Ammon's horn (tissue), 1 donor: ENCODE results near the gene BACH1.
A peak's percentile ranks its signal among the peaks of the same experiment; 100 is the strongest.
"Not testable (repeated sequence)": the region's sequence is repeated elsewhere in the genome, so short reads cannot be mapped to it uniquely, and the experiment has no call there.

ENCODE experiments used
- DNase-seq: peaks from one replicate; pipeline ENCODE4 v3.0.0-alpha.2; 2016; ENCODE audit warnings: low spot score

BACH1 gene

GRCh38 chr21:29346771-29347170 is 48.0 kb downstream of the BACH1 start:
- DNase-seq: no peak

- DNase-seq: no peak
Measured at GRCh38 chr21:29347274-29347681, 48.6 kb downstream of the BACH1 start.

- DNase-seq: no peak
Measured at GRCh38 chr21:29349702-29350101, 51.0 kb downstream of the BACH1 start.

GRCh38 chr21:29350246-29350779 is 51.6 kb downstream of the BACH1 start:
- DNase-seq: no peak

GRCh38 chr21:29351691-29352090 is 53.0 kb downstream of the BACH1 start:
- DNase-seq: no peak

GRCh38 chr21:29355043-29355710 is 56.5 kb downstream of the BACH1 start:
- DNase-seq: not testable (repeated sequence)

- DNase-seq: not testable (repeated sequence)
Measured at GRCh38 chr21:29356291-29356690, 57.6 kb downstream of the BACH1 start.

- DNase-seq: not testable (repeated sequence)
Measured at GRCh38 chr21:29356810-29357209, 58.1 kb downstream of the BACH1 start.

- DNase-seq: no peak
Measured at GRCh38 chr21:29359718-29360117, 61.0 kb downstream of the BACH1 start.

- DNase-seq: peak; percentile 70
Measured at GRCh38 chr21:29360799-29361765, 62.4 kb downstream of the BACH1 start.

- DNase-seq: no peak
Measured at GRCh38 chr21:29362758-29363157, 64.0 kb downstream of the BACH1 start.

GRCh38 chr21:29365661-29366265 is 67.0 kb downstream of the BACH1 start:
- DNase-seq: no peak

GRCh38 chr21:29366532-29366931 is 67.8 kb downstream of the BACH1 start:
- no peak for DNase-seq

GRCh38 chr21:29367335-29367734 is 68.6 kb downstream of the BACH1 start:
- no peak for DNase-seq

- DNase-seq: no peak
Measured at GRCh38 chr21:29368906-29369305, 70.2 kb downstream of the BACH1 start.

- DNase-seq: no peak
Measured at GRCh38 chr21:29371464-29371863, 72.7 kb downstream of the BACH1 start.

- peak; percentile 85 for DNase-seq
Measured at GRCh38 chr21:29372063-29372802, 73.5 kb downstream of the BACH1 start.

- no peak for DNase-seq
Measured at GRCh38 chr21:29374481-29374880, 75.8 kb downstream of the BACH1 start.

GRCh38 chr21:29376556-29376955 is 77.8 kb downstream of the BACH1 start:
- DNase-seq: peak; percentile 8

GRCh38 chr21:29377266-29377665 is 78.5 kb downstream of the BACH1 start:
- DNase-seq: no peak

- no peak for DNase-seq
Measured at GRCh38 chr21:29378832-29379231, 80.1 kb downstream of the BACH1 start.
